Measurements from ENCODE around the gene TSKS. TPM values are rescaled to one million over a fixed set of nuclear protein-coding genes. Genes with fewer than 3 reads are reported as not detected.

Gene TSKS
- total RNA-seq, 1 experiment from 2014 or later = 0.28 TPM

DNA sequence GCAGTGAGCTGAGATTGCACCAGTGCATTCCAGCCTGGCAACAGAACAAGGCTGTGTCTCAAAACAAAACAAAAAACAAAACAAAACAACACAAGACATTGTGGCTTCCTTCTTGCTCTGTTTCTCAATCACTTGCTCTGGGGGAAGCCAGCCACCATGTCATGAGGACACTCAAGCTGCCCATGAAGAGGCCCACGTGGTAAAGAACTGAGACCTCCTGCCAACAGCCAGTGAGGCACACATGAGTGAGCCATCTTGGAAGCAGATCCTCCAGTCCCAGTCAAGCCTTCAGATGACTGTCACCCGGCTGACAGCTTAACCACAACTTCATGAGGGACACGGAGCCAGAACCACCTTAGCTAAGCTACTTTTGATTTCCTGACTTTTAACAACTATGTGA is 47.0 kb downstream of the TSKS start:
- no peak overlapping the region for H3K4me2 ChIP-seq (ENCODE audit: insufficient read depth, insufficient read length, low read length)
- WGBS (ENCODE audit: extremely low coverage, insufficient read length, low lambda C conversion rate) = no CpG with 5 or more reads among the region's 3 CpGs
- no peak overlapping the region for H3K14ac ChIP-seq (ENCODE audit: insufficient read depth, low read length)
- peaks cover 19 to 31% (median 30%) of the 10 kb centered on the region in 3 experiments for H3K36me3 Mint-ChIP-seq (ENCODE audit: insufficient read depth in 1 of 3, low read depth in 3 of 3)
- H2BK15ac ChIP-seq (ENCODE audit: low read depth, low read length) = no peak overlapping the region
- H3K4ac ChIP-seq (ENCODE audit: low read depth, low read length) = no peak overlapping the region
- H3K79me2 ChIP-seq (ENCODE audit: insufficient read depth, low read length) = no peaks in the 10 kb centered on the region
- H3K23me2 ChIP-seq (ENCODE audit: insufficient read length, low read depth, low read length, poor library complexity, severe bottlenecking) = no peaks in the 10 kb centered on the region
- H3K4me3 Mint-ChIP-seq = no peak overlapping the region
- peaks cover 3% of the 10 kb centered on the region in 2 experiments; a peak in 2 of 5 replicates for H3K9me3 Mint-ChIP-seq
- no peak overlapping the region for H3K9ac ChIP-seq (ENCODE audit: extremely low read depth, insufficient read length, low read length)
- no peak overlapping the region for H3K23ac ChIP-seq (ENCODE audit: insufficient read length, low read depth, low read length)
- no peak for DNase-seq
- H4K91ac ChIP-seq (ENCODE audit: insufficient read length, low read depth, low read length) = no peak overlapping the region
- H2BK20ac ChIP-seq (ENCODE audit: low read depth, low read length, poor library complexity, severe bottlenecking) = no peak overlapping the region
- H4K5ac ChIP-seq (ENCODE audit: insufficient read length, low read depth, low read length) = no peak overlapping the region
- H4K20me1 ChIP-seq (ENCODE audit: control insufficient read depth, insufficient read depth, insufficient read length) = no peaks in the 10 kb centered on the region
- H3K27ac ChIP-seq (ENCODE audit: insufficient read length, low read depth, low read length) = no peak overlapping the region
- no peak overlapping the region for H3T11ph ChIP-seq (ENCODE audit: low read length)
- H2BK120ac ChIP-seq (ENCODE audit: low read depth, low read length, poor library complexity, severe bottlenecking) = no peak overlapping the region
- no peaks in the 10 kb centered on the region for H3K9me3 ChIP-seq (ENCODE audit: control insufficient read depth, low read depth, low read length)
- H2AFZ ChIP-seq (ENCODE audit: low read length) = no peak overlapping the region
- no peak overlapping the region for H4K8ac ChIP-seq (replicated peaks; ENCODE audit: insufficient read length, low read depth, low read length)
- H3K27me3 Mint-ChIP-seq (ENCODE audit: low read depth) = peaks cover 2% of the 10 kb centered on the region; the same call in 1 of the 2 replicates
- H3K79me1 ChIP-seq (ENCODE audit: insufficient read depth, low read depth, low read length, poor library complexity, severe bottlenecking) = no peaks in the 10 kb centered on the region
- no peak overlapping the region for H3K27ac Mint-ChIP-seq
- H3K18ac ChIP-seq (ENCODE audit: insufficient read length, low read depth, low read length) = no peak overlapping the region
- no peak for TF ChIP-seq CTCF (conservative IDR thresholded peaks at IDR 0.05)
- no peaks in the 10 kb centered on the region for H3K4me1 ChIP-seq (ENCODE audit: insufficient read depth, low read length)
- H3K56ac ChIP-seq (ENCODE audit: insufficient read length, low read depth, low read length) = no peak overlapping the region
- no peaks in the 10 kb centered on the region for H3K27me3 ChIP-seq (ENCODE audit: insufficient read depth, low read length)
- no peak overlapping the region for H2BK5ac ChIP-seq (ENCODE audit: insufficient read length, low read length)
- peaks cover 9 to 15% of the 10 kb centered on the region in 2 experiments for H3K4me1 Mint-ChIP-seq
- H2BK12ac ChIP-seq (ENCODE audit: insufficient read length, low read depth, low read length) = no peak overlapping the region
- H2AK5ac ChIP-seq (ENCODE audit: insufficient read length, low read length) = no peak overlapping the region

All from H9 (cell line).